Activated CD8-positive, alpha-beta T cell treated with anti-CD3 and anti-CD28 coated beads for 36 hours (primary cell): ENCODE measurements around the gene ACTN1. TPM values are rescaled to one million over a fixed set of nuclear protein-coding genes. Genes with fewer than 3 reads are reported as not detected.
A peak's percentile ranks its signal among the peaks of the same experiment; 100 is the strongest.

Experiments
- ATAC-seq: fragments of 200-7000 bp; cut with Tn5 transposase; one replicate; pipeline ENCODE4 v1.10.0; 2021; ENCODE audit warnings: mild to moderate bottlenecking, moderate library complexity
- CTCF ChIA-PET: fragments of 350-600 bp; sonication (Branson Sonifier 250); formaldehyde crosslinking; loops from one replicate; lab custom pipeline; 2021; ENCODE audit warnings: antibody characterized with exemption; lab: Charles Lee
- POLR2A ChIA-PET: fragments of 350-600 bp; sonication (Branson Sonifier 250); formaldehyde crosslinking; loops from one replicate; lab custom pipeline; 2021; ENCODE audit warnings: antibody characterized with exemption; lab: Charles Lee
- DNase-seq: peaks from one replicate; pipeline ENCODE4 v3.0.0-alpha.2; 2020
- H3K27ac Mint-ChIP-seq: one replicate; pipeline ENCODE4 v1.8.0; 2021; ENCODE audit warnings: mild to moderate bottlenecking, mixed read lengths
- H3K27me3 Mint-ChIP-seq: one replicate; pipeline ENCODE4 v1.8.0; 2021; ENCODE audit warnings: mixed read lengths
- H3K36me3 Mint-ChIP-seq: one replicate; pipeline ENCODE4 v1.8.0; 2021; ENCODE audit warnings: low read depth, mixed read lengths
- H3K4me1 Mint-ChIP-seq: one replicate; pipeline ENCODE4 v1.8.0; 2021; ENCODE audit warnings: low read depth, mixed read lengths
- H3K4me3 Mint-ChIP-seq: one replicate; pipeline ENCODE4 v1.8.0; 2021; ENCODE audit warnings: mild to moderate bottlenecking, moderate library complexity, mixed read lengths
- H3K9me3 Mint-ChIP-seq: one replicate; pipeline ENCODE4 v1.8.0; 2021; ENCODE audit warnings: mixed read lengths
- intact Hi-C: fragments of 100-400 bp; cut with micrococcal nuclease; formaldehyde crosslinking; loops from one replicate; pipeline ENCODE4 v1.10.0; 2022
- total RNA-seq, 2 experiments: library from RNA; stranded (reverse); gene quantifications; one replicate each; pipeline ENCODE4 v1.2.3, GENCODE V29; 2021
- TF ChIP-seq, protein P1 (sequence below): fragments of 200-600 bp; IDR thresholded peaks from one replicate; pipeline ENCODE4 v1.8.0; 2022; ENCODE audit warnings: antibody characterized with exemption, mild to moderate bottlenecking

The ACTN1 gene
- total RNA-seq, 2 experiments from 2014 or later, result 214 TPM

DNA sequence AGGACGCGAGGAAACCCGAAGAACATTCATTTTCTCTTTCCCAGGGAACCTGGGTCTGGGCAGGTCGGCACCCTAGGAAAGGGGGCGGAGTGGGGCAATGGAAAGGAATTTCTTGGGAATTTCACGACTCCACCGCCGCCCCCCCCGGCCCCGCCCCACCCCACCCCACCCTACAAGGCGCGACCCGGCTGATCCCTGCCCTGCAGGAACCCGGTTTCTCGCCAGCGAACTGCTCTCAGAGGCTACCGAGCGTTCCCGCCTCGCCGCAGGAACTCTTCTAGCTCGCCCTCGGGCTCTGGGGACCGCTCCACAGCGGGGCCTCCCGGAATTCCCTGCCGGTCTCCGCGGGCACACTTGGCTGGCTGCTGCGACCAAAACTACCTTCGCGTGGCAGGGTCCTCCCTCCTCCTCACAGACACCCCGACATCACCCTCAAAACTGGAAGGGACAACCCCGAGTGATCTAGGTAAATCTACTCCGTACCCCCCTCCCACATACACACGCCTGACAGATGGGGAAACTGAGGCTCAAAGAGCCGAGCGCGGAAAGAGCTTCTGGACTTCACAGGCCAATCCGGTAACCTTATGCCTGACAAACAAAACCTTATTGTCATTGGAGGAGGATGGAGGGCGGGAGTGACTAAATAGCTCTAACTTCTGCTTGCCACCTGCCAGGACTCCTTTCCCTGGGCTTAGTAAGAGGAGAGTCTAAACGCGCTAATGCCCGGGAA lies 785 bp upstream of the ACTN1 start:
- ChIA-PET CTCF (interaction anchor here (0.8 to 2.0 kb wide), 12 partner anchors 10 to 150 kb away, joined by 3 to 15 read pairs (median 4); no protein-coding TSS in a partner anchor), POLR2A (interaction anchor here (1.2 to 1.5 kb wide), 4 partner anchors 13 to 65 kb away, joined by 3 to 5 read pairs (median 3); no protein-coding TSS in a partner anchor)
- intact Hi-C loops, result loop anchor here (5.0 kb wide), 1 partner anchor 68 kb away; no protein-coding TSS in a partner anchor
- Mint-ChIP-seq H3K27ac (peak overlapping the region; percentile 79), H3K9me3 (peaks cover 3% of the 10 kb centered on the region), H3K4me3 (peak overlapping the region; percentile 83), H3K27me3 (no peaks in the 10 kb centered on the region), H3K4me1 (peaks cover 48% of the 10 kb centered on the region), H3K36me3 (peaks cover 27% of the 10 kb centered on the region)
- TF ChIP-seq, protein P1, sequence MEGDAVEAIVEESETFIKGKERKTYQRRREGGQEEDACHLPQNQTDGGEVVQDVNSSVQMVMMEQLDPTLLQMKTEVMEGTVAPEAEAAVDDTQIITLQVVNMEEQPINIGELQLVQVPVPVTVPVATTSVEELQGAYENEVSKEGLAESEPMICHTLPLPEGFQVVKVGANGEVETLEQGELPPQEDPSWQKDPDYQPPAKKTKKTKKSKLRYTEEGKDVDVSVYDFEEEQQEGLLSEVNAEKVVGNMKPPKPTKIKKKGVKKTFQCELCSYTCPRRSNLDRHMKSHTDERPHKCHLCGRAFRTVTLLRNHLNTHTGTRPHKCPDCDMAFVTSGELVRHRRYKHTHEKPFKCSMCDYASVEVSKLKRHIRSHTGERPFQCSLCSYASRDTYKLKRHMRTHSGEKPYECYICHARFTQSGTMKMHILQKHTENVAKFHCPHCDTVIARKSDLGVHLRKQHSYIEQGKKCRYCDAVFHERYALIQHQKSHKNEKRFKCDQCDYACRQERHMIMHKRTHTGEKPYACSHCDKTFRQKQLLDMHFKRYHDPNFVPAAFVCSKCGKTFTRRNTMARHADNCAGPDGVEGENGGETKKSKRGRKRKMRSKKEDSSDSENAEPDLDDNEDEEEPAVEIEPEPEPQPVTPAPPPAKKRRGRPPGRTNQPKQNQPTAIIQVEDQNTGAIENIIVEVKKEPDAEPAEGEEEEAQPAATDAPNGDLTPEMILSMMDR, result no peak
- peak; percentile 36 for DNase-seq
- no peak for ATAC-seq

DNA sequence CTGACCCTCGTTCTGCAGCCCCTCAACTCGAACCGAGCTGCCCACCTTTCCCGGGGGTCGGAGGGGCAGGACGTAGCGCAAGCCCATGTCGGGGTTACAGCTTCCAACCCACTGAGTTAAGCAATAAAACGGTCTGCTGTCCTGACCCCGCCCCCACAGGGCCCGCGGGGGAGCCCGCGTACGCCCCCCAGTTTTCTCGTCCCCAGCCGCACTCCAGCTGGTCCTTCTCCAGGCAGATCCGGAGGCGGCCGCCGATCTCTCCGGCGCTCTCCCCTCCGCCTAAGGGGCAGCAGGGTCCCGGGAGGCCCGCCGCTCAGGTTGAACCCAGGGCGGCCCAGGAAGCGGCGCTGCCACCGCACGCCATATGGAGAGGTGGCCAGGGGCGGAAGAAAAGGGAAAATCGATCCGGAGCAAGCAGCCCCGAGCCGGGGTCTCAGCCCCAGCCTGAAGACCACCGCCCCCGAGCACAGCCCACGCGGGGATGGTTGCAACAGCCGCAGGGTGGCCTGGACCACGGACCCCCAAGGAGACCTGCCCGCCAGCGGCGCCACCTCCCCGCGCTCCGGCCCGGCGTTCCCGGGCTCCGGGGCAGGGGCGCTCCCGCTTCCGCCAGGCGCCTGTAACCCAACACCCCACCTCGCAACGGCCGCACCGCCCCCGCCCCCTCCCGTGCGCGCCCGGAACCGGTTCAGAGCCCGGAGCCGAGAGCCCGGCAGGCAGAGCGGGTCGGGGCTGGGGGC lies 760 bp downstream of the ACTN1 start:
- H3K27ac Mint-ChIP-seq, result peak overlapping the region; percentile 89
- H3K4me1 Mint-ChIP-seq, result peaks cover 53% of the 10 kb centered on the region
- POLR2A ChIA-PET, result interaction anchor here (0.6 to 3.9 kb wide), 13 partner anchors 9 to 1924 kb away, joined by 3 to 23 read pairs (median 3); no protein-coding TSS in a partner anchor
- CTCF ChIA-PET, result interaction anchor here (0.8 to 3.2 kb wide), 9 partner anchors 8 to 134 kb away, joined by 3 to 19 read pairs (median 4); no protein-coding TSS in a partner anchor
- ATAC-seq, result peak; percentile 15
- no peaks in the 10 kb centered on the region for H3K27me3 Mint-ChIP-seq
- intact Hi-C loops, result no loop called here
- H3K36me3 Mint-ChIP-seq, result peaks cover 42% of the 10 kb centered on the region
- peak; percentile 77 for DNase-seq
- TF ChIP-seq, protein P1, result no peak
- H3K9me3 Mint-ChIP-seq, result peaks cover 12% of the 10 kb centered on the region
- H3K4me3 Mint-ChIP-seq, result peak overlapping the region; percentile 83

DNA sequence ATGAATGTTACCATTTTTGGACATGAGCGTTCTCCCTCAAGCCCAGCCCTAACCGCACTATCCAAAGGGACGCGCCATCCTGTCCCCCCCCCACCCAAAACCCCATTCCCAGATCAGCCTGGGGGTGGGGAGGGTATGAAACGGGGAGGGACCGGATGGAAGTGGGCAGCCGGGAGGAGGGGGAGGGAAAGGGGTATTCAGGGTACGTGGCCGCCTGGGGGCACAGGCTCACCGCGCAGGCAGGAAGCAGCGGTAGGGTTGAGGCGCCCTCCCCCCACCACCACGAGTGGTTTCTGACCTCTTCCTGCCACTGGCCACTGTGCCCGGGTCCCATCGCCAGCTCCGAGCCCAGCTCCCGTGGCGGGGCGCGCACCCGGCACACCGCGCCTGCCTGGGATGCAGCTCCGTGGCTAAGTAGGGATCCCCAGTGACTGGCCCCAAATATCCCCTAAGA lies 1.4 kb downstream of the ACTN1 start:
- H3K9me3 Mint-ChIP-seq, result peaks cover 17% of the 10 kb centered on the region

DNA sequence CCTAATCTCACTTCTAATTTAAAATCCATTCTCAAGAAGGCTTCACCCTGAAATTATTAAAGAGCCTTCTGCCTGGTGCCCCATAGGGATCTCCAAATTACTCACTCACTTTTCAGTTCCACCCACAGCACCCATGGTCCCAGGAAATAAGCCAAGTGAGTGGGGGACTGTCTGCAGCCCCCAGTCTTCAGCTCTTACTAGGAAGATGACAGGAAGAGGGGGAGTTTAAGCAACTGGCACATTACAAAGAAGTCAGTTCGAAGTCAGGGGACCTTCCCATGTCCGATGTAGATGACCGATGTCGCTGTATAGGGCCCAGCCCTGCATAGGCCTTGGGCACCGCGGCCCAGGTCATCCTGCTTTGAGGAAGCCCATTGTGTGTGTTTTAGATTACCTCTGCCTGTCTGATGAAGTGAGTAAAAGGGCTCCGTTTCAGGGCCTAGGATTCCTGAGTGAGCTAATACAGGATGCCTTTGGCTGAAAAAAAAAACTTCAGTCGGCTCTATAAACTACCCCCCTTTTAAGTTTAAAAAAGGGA lies 1.9 kb downstream of the ACTN1 start:
- Mint-ChIP-seq H3K9me3 (peaks cover 21% of the 10 kb centered on the region), H3K36me3 (peaks cover 53% of the 10 kb centered on the region), H3K4me3 (peak overlapping the region; percentile 83), H3K27ac (peak overlapping the region; percentile 89), H3K4me1 (peaks cover 54% of the 10 kb centered on the region), H3K27me3 (no peaks in the 10 kb centered on the region)
- ATAC-seq (peak; percentile 30), DNase-seq (peak; percentile 77)
- POLR2A ChIA-PET, result interaction anchor here (0.6 to 3.9 kb wide), 15 partner anchors 9 to 1925 kb away, joined by 3 to 23 read pairs (median 3); no protein-coding TSS in a partner anchor
- CTCF ChIA-PET, result interaction anchor here (0.8 to 3.2 kb wide), 12 partner anchors 7 to 113 kb away, joined by 3 to 19 read pairs (median 4); no protein-coding TSS in a partner anchor
- TF ChIP-seq, protein P1, result no peak
- intact Hi-C loops, result no loop called here

More for the DNA sequence above, 1.4 kb downstream of the ACTN1 start:
- DNase-seq (peak; percentile 84), ATAC-seq (peak; percentile 22)
- ChIA-PET CTCF (interaction anchor here (0.8 to 3.2 kb wide), 10 partner anchors 8 to 134 kb away, joined by 3 to 19 read pairs (median 4); no protein-coding TSS in a partner anchor), POLR2A (interaction anchor here (0.6 to 3.9 kb wide), 14 partner anchors 9 to 1924 kb away, joined by 3 to 23 read pairs (median 3); no protein-coding TSS in a partner anchor)
- H3K27me3 Mint-ChIP-seq, result no peaks in the 10 kb centered on the region
- peak overlapping the region; percentile 89 for H3K27ac Mint-ChIP-seq
- TF ChIP-seq, protein P1, result no peak
- H3K36me3 Mint-ChIP-seq, result peaks cover 48% of the 10 kb centered on the region
- peak overlapping the region; percentile 83 for H3K4me3 Mint-ChIP-seq
- peaks cover 49% of the 10 kb centered on the region for H3K4me1 Mint-ChIP-seq
- intact Hi-C loops, result no loop called here
